Measurements from ENCODE around the gene CLEC11A.
"Not testable (repeated sequence)": the region's sequence is repeated elsewhere in the genome, so short reads cannot be mapped to it uniquely, and the experiment has no call there.

DNA sequence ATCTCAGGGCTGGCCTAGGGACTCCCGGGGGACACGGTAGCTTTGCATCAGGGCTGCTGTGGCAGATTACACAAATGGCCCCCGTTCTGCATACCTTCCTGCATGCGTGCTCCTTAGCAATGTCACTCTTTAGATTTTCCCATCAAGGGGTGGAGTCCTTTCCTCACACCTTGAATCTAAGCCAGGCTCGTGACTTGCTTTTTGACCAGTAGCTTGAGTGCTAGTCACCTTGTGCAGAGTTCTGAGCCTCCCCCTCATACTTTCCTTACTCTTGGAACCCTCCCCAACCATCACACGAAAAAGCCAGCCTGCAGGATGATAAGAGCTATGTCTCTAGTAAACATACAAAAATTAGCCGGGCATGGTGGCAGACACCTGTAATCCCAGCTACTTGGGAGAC is 50.3 kb downstream of the CLEC11A start:
- TF ChIP-seq, protein P1, sequence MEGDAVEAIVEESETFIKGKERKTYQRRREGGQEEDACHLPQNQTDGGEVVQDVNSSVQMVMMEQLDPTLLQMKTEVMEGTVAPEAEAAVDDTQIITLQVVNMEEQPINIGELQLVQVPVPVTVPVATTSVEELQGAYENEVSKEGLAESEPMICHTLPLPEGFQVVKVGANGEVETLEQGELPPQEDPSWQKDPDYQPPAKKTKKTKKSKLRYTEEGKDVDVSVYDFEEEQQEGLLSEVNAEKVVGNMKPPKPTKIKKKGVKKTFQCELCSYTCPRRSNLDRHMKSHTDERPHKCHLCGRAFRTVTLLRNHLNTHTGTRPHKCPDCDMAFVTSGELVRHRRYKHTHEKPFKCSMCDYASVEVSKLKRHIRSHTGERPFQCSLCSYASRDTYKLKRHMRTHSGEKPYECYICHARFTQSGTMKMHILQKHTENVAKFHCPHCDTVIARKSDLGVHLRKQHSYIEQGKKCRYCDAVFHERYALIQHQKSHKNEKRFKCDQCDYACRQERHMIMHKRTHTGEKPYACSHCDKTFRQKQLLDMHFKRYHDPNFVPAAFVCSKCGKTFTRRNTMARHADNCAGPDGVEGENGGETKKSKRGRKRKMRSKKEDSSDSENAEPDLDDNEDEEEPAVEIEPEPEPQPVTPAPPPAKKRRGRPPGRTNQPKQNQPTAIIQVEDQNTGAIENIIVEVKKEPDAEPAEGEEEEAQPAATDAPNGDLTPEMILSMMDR (conservative IDR thresholded peaks at IDR 0.05; ENCODE audit: low read depth, low read length), result not testable (repeated sequence)
- TF ChIP-seq EZH2 (IDR thresholded peaks at IDR 0.05; ENCODE audit: borderline replicate concordance, low read depth, low read length, poor library complexity, severe bottlenecking), result not testable (repeated sequence)
